DMS79 (cell line): ENCODE measurements around the gene ZBTB48.
"Not testable (repeated sequence)": the region's sequence is repeated elsewhere in the genome, so short reads cannot be mapped to it uniquely, and the experiment has no call there.

Experiments
- DNase-seq: peaks from one replicate; lab custom pipeline; 2025; lab: John Stamatoyannopoulos, UW

ZBTB48 gene

DNA sequence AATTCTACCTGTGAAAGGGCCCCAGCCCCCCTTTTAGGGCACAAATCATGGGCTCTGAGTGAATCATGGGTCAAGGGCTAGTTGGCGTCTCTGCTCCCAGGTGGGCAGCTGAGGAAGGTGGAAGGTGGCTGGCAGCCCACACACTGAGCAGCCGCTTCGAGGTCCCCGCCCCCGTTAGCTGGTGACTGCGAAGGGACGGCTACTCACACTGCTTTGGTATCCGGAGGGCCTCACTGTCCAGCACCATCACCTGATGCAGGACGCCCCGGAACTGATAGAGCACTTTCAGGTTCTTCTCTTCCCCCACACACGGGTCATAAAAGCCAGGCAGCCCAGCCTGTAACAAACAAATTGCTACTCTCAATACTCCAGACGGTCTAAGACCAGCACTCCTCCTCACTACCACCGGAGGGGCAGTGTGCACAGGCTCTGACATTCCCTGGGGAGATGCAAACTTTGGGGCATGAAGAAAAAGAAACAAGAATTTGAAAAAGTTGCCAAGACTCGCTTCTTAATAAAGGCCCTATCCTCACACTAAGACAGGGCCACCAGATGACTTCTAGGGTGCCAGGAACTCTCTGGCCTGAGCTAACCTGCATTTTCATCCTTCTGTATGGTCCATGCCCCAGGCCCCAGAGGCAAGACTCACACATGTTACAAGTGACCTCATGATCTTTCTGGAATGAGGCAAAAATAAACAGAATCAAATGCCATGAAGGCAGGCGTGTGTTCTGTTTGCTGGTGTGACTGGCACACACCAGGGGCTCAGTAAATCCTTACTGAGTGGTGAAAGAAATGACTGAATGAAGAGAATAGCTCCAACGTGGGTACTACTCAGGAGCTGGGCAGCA lies 56.3 kb downstream of the ZBTB48 start:
- no peak for DNase-seq

DNA sequence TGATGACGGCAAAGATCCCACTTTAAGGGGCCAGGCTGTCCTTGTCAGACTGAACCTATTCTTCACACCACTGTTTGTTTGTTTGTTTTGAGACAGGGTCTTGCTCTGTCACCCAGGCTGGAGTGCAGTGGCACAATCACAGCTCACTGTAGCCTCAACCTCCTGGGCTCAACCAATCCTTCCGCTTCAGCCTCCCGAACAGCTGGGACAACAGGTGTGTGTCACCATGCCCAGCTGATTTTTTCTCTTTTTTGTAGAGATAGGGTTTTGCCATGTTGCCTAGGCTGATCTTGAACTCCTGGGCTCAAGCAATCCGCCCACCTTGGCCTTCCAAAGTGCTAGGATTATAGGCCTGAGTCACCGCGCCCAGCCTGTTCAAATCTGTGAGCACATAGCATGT lies 57.0 kb downstream of the ZBTB48 start:
- DNase-seq, result not testable (repeated sequence)

DNA sequence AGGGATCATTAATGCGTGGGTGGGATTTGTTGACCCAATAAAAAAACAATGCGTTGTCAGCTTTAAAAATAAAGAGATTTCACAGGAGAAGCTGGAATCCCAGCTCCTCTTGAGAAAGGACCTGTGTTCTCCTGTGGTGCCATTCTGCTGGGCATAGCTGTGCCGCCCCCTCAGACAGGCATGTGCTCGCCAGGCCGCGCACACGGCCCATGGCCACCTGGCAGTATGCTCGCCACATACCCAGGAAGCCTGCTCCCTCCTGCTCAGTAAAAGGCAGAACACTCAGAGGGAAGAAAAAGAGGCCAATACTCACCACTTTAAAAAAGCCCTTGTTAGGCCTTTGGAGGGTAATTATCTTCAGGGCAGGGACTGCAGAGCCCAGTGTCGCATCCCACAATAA lies 58.0 kb downstream of the ZBTB48 start:
- DNase-seq, result no peak

- no peak for DNase-seq
Measured at GRCh38 chr1:6638226-6638625, 58.4 kb downstream of the ZBTB48 start.
